Keratinocyte (primary cell): ENCODE results near the gene CERKL.

Source experiments
- CTCF ChIP-seq, 3 experiments: IDR thresholded peaks in 1 of 3; conservative IDR thresholded peaks in 1 of 3; optimal IDR thresholded peaks in 1 of 3; 2 replicates in 2 of 3; 3 replicates in 1 of 3; pipeline versions ENCODE3 to v1.5.1; 2011; ENCODE audit warnings: low read length in 3 of 3, mild to moderate bottlenecking in 3 of 3, moderate library complexity in 2 of 3, control low read depth in 1 of 3, inconsistent platforms in 1 of 3; ENCODE audit not compliant: insufficient read depth in 2 of 3; ENCODE audit errors: extremely low read depth in 1 of 3
- EZH2 ChIP-seq: IDR thresholded peaks from one replicate; pipeline ENCODE4 v1.6.1; 2012; ENCODE audit warnings: inconsistent platforms, mild to moderate bottlenecking, low read length, moderate library complexity

GRCh38 chr2:181619516-181619915 is 37.4 kb downstream of the CERKL start:
- TF ChIP-seq CTCF (optimal IDR thresholded peaks at IDR 0.05 in 1 of 3, IDR thresholded peaks at IDR 0.05 in 1 of 3, conservative IDR thresholded peaks at IDR 0.05 in 1 of 3; ENCODE audit: extremely low read depth in 1 of 3, insufficient read depth in 2 of 3, low read length in 3 of 3) (no peak), EZH2 (no peak)
